HG03045 (cell line): ENCODE data around the gene COP1.
"Not testable (repeated sequence)": the region's sequence is repeated elsewhere in the genome, so short reads cannot be mapped to it uniquely, and the experiment has no call there.

Experiments
- ATAC-seq: cut with Tn5 transposase; IDR thresholded peaks from one replicate; pipeline ENCODE4 v1.9.1; 2021; ENCODE audit warnings: mild to moderate bottlenecking, moderate library complexity; ENCODE audit not compliant: unreplicated experiment

Gene COP1

DNA sequence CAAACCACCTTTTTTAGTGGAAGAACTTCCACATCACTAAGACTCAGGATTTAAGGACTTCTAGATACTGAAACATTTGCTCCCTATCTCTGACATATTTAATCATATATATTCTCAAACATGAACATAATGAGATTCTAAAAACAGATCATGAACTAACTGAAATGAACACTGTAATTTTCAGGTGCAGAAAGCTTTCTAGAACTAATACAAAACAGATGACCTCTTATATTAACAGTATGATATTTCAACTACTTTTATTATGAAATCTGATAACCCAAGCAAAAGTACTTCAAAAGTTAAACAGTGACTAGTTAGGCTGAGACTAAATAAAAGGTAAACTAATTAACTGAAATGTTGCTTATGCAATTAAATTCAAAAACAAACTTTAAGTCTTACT, 157.5 kb downstream of the COP1 start:
- no peak for ATAC-seq

DNA sequence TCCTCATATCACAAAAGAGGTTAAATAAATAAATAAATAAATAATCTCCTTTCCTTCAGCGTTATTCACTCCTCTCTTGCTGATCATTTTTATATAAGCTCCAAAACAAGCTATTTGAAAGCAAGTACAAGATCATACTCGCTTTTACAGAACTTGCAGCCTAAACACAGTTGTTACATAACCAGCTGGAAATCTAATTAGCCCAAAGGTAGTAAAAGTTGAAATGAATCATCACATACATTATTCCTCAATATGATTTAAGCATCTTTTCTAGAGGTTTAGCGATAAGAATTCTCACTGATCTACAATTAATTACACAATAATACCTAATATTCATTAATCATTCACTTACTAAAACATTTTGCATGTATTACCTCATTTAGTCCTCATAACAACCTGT, 160.2 kb downstream of the COP1 start:
- ATAC-seq = no peak

DNA sequence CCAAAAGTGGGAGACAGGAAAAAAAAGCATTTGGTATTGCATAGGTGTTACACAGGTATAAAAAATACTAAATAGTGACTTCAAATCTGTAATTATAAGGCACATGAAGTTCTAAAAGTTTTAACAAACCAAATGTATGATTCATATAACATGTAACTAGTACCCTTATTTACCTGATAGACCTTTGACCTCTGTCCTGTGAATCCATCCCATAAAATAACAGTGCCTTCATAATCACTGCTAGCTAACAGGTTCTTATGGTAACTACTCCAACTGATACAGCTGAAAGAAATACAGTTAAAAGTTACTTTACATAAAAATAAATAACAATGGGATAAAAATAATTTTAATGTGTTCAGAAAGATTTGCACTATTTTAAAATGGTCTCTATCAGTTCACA, 163.5 kb downstream of the COP1 start:
- no peak for ATAC-seq

DNA sequence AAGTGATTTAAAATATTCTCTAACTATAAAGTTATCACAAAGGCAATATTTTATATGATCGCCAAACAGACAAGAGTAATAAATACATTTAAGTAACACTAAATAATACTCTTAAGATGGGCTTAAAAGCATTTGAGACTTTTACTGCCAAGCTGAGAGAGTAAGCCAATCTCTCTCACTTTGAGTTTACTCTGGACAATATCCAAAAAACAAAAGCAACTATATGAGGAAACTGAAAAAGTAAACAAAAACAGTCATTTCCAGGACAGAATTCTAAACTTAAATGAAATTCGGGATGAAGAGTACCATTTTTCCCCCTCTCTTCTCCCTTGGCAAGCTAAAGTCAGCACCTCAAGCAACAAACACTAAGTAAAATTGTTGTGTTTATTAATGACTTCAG, 173.2 kb downstream of the COP1 start:
- ATAC-seq = no peak

DNA sequence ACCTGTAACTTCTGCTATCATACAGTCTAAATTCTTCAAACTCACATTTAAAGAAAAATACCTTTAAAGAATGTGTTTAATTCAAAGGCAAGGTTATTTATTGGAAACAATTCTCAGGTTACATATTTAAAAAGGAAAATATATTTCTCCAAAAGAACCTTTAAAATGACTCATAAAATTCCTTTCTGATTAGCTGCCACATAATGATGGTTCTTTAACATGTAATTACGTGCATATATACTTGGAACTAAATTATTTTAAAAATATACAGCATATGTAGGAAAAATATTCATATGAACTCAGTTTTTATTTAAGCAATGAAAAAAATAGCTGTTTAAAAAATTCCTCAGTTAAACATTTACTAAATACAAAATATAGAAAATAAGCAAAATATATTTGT, 173.6 kb downstream of the COP1 start:
- ATAC-seq = no peak

DNA sequence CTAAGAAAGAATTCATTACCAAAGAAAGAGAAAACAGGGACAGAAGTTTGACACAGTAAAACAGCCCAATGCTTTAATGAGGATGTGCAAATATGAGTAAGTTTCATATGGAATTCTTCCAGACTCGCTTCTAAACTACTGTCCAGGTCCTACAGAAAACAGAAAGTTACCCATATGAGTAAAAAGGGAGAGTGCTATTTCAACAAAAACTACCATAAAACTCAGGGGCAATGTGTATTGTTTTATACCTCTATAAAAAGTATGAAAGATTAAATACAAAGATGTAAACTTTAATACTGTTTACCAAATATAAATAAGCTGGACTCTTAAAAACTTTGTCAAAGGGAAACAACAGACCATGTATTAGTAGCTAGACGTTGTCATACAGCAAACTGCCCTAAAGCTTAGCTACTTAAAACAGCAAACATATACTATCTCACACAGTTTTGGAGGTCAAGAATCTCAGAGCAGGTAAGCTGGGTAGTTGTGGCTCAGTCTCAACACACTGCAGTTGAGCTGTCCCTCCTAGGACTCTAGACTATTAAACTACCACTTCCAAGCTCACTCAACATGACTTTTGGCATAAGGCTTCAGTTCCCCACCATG, 174.9 kb downstream of the COP1 start:
- no peak for ATAC-seq

DNA sequence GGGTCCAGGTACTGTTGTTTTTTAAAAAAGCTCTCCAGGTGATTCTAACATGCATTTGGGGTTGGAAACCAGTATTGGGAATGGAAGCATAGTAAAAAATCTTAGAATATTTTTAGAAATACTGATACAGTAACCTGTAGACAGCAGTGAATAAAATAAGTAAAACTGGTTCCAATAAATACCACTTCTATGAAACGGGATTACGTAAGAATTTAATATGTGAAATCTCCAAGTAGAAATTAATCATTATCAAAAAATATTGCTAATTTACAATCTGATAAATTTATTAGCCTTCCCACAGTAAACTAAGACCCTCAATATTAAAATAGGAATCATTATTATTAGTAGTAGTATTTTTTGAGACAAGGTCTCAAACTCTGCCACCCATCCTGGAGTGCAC, 177.5 kb downstream of the COP1 start:
- no peak for ATAC-seq

DNA sequence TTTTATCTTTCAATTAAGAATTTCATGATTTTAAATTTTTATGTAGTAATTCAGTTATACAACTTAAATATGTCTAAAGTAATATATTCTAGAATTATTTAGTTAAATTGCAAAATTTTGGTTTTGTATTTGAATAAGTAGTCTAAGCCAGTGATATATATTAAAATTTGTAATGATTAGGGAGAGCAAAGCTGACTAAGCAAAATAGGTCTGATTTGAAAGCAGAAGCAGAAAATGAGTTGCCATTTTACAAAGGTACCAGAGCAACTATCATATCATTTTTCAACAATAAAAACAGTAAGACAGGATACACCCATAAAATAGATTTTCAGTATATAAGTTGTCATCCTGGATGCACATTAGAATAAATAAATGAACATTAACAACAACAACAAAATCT, 177.9 kb downstream of the COP1 start:
- ATAC-seq = no peak

DNA sequence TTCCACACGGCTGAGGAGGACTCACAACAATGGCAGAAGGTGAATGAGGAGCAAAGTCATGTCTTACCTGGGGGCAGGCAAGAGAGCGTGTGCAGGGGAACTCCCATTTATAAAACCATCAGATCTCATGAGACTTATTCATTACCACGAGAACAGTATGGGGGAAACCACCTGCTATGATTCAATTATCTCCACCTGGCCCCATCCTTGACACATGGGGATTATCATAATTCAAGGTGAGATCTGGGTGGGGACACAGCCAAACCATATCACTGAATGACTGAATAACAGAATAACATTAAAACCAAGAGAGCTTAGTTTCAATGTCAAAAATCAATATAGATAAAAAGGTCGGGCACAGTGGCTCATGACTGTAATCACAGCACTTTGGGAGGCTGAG, 179.2 kb downstream of the COP1 start:
- not testable (repeated sequence) for ATAC-seq

DNA sequence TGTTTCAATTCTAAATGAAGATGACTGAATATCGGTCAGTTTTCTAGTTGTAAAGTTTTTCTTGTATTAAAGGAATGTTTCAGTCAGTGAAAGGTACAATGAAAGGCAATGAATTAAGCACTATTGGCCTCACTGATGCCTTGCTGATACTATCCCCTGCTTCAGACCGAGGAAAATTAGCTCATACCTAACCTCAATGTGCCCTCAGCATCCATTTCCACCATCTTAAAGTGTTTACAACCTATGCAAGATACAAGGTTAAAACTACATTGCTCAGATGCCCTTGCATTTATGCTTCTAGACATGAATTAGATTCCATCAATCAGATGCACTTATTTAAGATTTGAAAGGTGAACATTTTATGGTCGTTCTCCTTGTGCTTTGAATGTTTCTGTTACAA, 184.5 kb downstream of the COP1 start:
- ATAC-seq = no peak

DNA sequence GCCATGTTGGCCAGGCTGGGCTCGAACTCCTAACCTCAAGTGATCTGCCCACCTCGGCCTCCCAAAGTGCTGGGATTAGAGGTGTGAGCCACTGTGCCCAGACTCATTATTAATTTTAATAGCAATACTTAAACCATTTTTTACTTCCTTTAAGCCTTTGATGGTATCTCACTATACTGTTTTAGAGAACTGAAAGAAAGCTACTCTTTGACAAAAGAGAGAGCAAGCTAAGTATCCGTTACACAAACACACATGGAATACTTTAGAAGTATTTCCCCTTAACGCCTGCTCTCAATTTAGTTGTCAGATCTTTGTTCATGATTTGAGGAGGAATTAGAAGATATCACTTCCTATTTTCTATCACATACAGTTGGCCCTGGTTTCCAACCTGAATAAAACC, 189.4 kb downstream of the COP1 start:
- no peak for ATAC-seq

DNA sequence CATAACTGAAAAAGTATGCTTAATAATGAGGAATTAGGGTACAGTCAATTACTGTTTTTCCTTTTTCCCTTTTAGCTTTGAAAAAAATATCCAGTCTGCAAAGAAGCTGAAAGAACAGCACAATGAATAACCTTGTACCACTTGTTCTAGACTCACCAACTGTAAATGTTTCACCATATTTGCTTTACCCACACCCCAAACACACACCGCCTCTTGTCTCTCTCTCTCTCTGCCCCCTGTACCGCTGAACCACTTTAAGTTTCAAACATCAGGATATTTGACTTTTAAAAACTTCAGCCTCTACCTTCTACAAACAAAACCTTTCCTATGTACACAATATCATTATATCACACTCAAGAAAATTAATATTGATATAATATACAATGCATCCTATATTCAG, 197.1 kb downstream of the COP1 start:
- ATAC-seq = no peak

DNA sequence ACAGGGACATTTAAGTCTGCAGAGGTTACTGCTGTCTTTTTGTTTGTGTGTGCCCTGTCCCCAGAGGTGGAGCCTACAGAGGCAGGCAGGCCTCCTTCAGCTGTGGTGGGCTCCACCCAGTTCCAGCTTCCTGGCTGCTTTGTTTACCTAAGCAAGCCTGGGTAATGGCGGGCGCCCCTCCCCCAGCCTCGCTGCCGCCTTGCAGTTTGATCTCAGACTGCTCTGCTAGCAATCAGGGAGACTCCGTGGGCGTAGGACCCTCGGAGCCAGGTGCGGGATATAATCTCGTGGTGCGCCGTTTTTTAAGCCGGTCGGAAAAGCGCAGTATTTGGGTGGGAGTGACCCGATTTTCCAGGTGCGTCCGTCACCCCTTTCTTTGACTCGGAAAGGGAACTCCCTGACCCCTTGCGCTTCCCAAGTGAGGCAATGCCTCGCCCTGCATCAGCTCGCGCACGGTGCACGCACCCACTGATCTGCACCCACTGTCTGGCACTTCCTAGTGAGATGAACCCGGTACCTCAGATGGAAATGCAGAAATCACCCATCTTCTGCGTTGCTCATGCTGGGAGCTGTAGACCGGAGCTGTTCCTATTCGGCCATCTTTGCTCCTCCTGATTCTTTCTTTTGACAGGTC, 199.2 kb downstream of the COP1 start:
- not testable (repeated sequence) for ATAC-seq

DNA sequence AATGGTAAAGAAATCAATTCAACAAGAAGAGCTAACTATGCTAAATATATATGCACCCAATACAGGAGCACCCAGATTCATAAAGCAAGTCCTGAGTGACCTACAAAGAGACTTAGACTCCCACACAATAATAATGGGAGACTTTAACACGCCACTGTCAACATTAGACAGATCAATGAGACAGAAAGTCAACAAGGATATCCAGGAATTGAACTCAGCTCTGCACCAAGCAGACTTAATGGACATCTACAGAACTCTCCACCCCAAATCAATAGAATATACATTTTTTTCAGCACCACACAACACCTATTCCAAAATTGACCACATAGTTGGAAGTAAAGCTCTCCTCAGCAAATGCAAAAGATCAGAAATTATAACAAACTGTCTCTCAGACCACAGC, 212.4 kb downstream of the COP1 start:
- ATAC-seq = not testable (repeated sequence)

DNA sequence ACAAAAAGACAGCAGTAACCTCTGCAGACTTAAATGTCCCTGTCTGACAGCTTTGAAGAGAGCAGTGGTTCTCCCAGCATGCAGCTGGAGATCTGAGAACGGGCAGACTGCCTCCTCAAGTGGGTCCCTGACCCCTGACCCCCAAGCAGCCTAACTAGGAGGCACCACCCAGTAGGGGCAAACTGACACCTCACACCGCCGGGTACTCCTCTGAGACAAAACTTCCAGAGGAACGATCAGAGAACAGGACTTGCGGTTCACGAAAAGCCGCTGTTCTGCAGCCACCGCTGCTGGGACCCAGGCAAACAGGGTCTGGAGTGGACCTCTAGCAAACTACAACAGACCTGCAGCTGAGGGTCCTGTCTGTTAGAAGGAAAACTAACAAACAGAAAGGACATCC, 214.3 kb downstream of the COP1 start:
- ATAC-seq = not testable (repeated sequence)

DNA sequence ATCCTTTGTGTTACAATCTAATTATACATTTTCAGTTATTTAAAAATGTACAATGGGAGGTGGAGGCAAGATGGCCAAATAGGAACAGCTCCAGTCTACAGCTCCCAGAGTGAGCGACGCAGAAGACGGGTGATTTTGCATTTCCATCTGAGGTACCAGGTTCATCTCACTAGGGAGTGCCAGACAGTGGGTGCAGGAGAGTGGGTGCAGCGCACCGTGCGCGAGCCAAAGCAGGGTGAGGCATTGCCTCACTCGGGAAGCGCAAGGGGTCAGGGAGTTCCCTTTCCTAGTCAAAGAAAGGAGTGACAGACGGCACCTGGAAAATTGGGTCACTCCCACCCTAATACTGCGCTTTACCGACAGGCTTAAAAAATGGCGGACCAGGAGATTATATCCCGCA, 214.9 kb downstream of the COP1 start:
- not testable (repeated sequence) for ATAC-seq

DNA sequence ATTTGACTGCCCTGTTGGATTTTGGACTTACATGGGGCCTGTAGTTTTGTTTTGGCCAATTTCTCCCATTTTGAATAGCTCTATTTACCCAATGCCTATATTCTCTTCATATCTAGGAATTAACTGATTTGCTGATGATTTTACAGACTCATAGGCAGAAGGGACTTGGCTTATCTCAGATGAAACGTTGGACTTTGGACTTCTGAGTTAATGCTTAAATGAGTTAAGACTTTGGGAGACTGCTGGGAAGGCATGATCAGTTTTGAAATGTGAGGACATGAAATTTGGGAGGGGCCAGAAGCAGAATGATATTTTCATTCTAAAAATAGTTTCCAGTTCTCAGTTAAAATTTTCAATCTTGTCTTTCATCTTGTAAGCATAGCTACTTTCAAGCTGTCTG, 222.3 kb downstream of the COP1 start:
- no peak for ATAC-seq

DNA sequence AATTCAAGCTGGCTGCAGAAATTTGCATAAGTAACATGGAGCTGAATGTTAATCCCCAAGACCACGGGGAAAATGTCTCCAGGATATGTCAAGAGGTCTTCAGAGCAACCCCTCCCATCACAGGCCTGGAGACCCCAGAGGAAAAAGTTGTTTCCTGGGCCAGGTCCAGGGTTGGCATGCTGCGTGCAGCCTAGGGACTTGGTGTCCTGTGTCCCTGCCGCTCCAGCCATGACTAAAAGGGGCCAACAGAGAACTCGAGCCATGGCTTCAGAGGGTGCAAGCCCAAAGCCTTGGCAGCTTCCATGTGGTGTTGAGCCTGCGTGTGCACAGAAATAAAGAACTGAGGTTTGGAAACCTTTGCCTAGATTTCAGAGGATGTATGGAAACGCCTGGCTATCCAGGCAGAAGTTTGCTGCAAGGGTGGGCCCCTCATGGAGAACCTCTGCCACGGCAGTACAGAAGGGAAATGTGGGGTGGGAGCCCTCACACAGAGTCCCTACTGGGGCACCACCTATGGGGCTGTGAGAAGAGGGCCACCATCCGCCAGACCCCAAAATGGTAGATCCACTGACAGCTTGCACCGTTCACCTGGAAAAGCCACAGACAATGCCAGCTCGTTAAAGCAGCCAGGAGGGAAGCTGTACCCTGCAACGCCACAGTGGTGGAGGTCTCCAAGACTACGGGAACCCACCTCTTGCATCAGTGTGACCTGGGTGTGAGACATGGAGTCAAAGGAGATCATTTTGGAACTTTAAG, 222.9 kb downstream of the COP1 start:
- no peak for ATAC-seq

DNA sequence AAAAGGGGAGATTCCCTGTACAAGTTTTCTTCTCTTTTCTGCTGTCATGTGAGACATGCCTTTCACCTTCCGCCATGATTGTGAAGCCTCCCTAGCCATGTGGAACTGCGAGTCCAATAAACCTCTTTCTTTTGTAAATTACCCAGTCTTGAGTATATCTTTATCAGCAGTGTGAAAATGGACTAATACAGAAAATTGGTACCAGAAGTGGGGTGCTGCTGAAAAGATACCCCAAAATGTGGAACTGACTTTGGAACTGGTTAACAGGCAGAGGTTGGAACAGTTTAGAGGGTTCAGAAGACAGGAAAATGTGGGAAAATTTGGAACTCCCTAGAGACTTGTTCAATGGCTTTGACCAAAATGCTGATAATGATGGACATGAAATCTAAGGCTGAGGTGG, 223.7 kb downstream of the COP1 start:
- not testable (repeated sequence) for ATAC-seq

DNA sequence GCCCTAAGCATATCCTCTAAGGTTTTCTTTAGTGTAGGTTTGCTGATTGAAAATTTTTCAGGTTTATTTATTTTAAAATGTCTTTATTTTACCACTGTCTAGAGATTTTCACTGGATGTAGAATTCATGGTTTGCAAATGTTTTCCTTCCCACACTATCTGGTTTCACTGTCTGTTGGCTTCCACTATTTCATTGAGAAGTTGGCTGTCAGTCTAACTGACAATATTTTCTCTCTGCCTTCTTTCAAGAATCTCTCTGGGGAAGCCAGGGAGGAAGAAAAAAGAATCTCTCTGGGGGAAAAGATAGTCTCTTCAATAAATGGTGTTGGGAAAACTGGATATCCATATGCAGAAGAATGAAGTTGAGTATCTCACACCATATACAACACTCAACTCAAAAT, 226.0 kb downstream of the COP1 start:
- ATAC-seq = no peak

DNA sequence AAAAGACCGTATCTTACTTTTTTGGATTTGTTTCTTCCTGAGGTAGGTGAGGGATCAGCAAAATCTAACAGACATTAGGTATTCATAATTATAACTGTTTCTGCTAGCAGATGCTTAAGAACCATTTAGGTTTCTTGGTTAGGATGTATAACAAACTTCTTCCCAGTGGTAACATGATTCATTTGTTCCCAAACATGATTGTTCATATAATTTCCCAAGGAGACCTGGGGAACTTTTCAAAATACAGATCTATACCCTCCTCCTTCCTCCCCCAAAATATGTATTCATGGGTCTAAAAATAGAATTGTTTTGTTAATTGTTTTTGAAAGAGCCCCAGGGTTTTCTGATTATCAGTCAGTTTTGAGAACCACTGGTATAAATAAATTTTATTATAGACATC, 228.2 kb downstream of the COP1 start:
- no peak for ATAC-seq

DNA sequence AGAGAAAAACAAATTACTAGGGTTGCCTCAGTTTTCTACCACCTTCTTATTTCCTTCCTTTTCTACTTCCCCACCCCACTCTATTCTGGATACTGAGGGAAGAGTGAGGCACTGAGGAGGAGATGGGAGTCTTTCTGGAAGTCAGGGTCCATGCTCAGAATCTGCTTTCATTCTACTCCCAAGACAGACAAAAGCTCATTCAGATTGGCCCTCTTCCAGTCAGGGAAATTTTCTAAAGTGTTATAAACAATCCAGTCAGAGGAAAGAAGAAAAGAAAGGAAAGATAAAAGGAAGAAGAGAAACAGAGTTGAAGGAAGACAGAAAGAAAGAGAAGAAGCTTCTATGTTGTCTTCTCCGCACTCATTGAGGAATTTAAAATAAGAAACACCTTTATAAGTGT, 228.6 kb downstream of the COP1 start:
- no peak for ATAC-seq
